ENCODE data around the gene MRPL20. TPM values are rescaled to one million over a fixed set of nuclear protein-coding genes. Genes with fewer than 3 reads are reported as not detected.

Gene MRPL20
- total RNA-seq, 1 experiment from 2014 or later = 110 TPM

GRCh38 chr1:1360506-1361169 lies 46.5 kb downstream of the MRPL20 start:
- Histone ChIP-seq H3K27me3 (replicated peaks; ENCODE audit: control insufficient read depth, insufficient read depth, low read length) (no peaks in the 10 kb centered on the region), H3K9me3 (no peaks in the 10 kb centered on the region), H3K4me3 (ENCODE audit: low read depth, low read length) (no peak overlapping the region), H3K36me3 (ENCODE audit: control insufficient read depth, insufficient read depth, low read length) (no peaks in the 10 kb centered on the region), H3K4me1 (peaks cover 21% of the 10 kb centered on the region)
- peak; percentile 59 to 63 for DNase-seq
- peak overlapping the region; percentile 25 for H3K4me3 Mint-ChIP-seq (ENCODE audit: unreplicated experiment)
- peaks cover 8% of the 10 kb centered on the region for H3K4me1 Mint-ChIP-seq (ENCODE audit: low read depth, unreplicated experiment)
- POLR2A ChIA-PET = no interaction called here
- BruUV-seq (replicated peaks) = no TSS peak
- peaks cover 9% of the 10 kb centered on the region for H3K36me3 Mint-ChIP-seq (ENCODE audit: insufficient read depth, unreplicated experiment)
- H3K27me3 Mint-ChIP-seq (ENCODE audit: insufficient read depth, unreplicated experiment) = no peaks in the 10 kb centered on the region
- intact Hi-C loops (cut with micrococcal nuclease; ENCODE audit: unreplicated experiment) = no loop called here
- CTCF ChIA-PET = no interaction called here
- TF ChIP-seq CTCF (IDR thresholded peaks at IDR 0.05; ENCODE audit: insufficient read depth in 1 of 2, low read depth in 1 of 2, low read length in 1 of 2, severe bottlenecking in 1 of 2, unreplicated experiment in 1 of 2) = no peak
- no peaks in the 10 kb centered on the region for H3K9me3 Mint-ChIP-seq (ENCODE audit: unreplicated experiment)
- peak overlapping the region; percentile 84 for H3K27ac Mint-ChIP-seq (ENCODE audit: unreplicated experiment)

GRCh38 chr1:1359664-1360468 lies 47.2 kb downstream of the MRPL20 start:
- H3K27ac Mint-ChIP-seq (ENCODE audit: unreplicated experiment) = peak overlapping the region; percentile 30
- no peaks in the 10 kb centered on the region for H3K9me3 Mint-ChIP-seq (ENCODE audit: unreplicated experiment)
- no peak for DNase-seq
- intact Hi-C loops (cut with micrococcal nuclease; ENCODE audit: unreplicated experiment) = no loop called here
- CTCF ChIA-PET = no interaction called here
- no peaks in the 10 kb centered on the region for H3K27me3 Mint-ChIP-seq (ENCODE audit: insufficient read depth, unreplicated experiment)
- TF ChIP-seq CTCF (IDR thresholded peaks at IDR 0.05; ENCODE audit: insufficient read depth in 1 of 2, low read depth in 1 of 2, low read length in 1 of 2, severe bottlenecking in 1 of 2, unreplicated experiment in 1 of 2) = no peak
- peak overlapping the region; percentile 56 for H3K4me3 Mint-ChIP-seq (ENCODE audit: unreplicated experiment)
- no peaks in the 10 kb centered on the region for H3K27me3 ChIP-seq (replicated peaks; ENCODE audit: control insufficient read depth, insufficient read depth, low read length)
- peaks cover 21% of the 10 kb centered on the region for H3K4me1 ChIP-seq
- peaks cover 8% of the 10 kb centered on the region for H3K4me1 Mint-ChIP-seq (ENCODE audit: low read depth, unreplicated experiment)
- no TSS peak for BruUV-seq (replicated peaks)
- peaks cover 10% of the 10 kb centered on the region for H3K36me3 Mint-ChIP-seq (ENCODE audit: insufficient read depth, unreplicated experiment)
- no peaks in the 10 kb centered on the region for H3K9me3 ChIP-seq
- POLR2A ChIA-PET = no interaction called here
- no peak overlapping the region for H3K4me3 ChIP-seq (ENCODE audit: low read depth, low read length)
- H3K36me3 ChIP-seq (ENCODE audit: control insufficient read depth, insufficient read depth, low read length) = no peaks in the 10 kb centered on the region

- peaks cover 8% of the 10 kb centered on the region for H3K4me1 Mint-ChIP-seq (ENCODE audit: low read depth, unreplicated experiment)
- DNase-seq = no peak
- POLR2A ChIA-PET = no interaction called here
- no peak for TF ChIP-seq CTCF (IDR thresholded peaks at IDR 0.05; ENCODE audit: insufficient read depth in 1 of 2, low read depth in 1 of 2, low read length in 1 of 2, severe bottlenecking in 1 of 2, unreplicated experiment in 1 of 2)
- no peaks in the 10 kb centered on the region for H3K9me3 ChIP-seq
- H3K4me3 ChIP-seq (ENCODE audit: low read depth, low read length) = no peak overlapping the region
- no peaks in the 10 kb centered on the region for H3K9me3 Mint-ChIP-seq (ENCODE audit: unreplicated experiment)
- intact Hi-C loops (cut with micrococcal nuclease; ENCODE audit: unreplicated experiment) = no loop called here
- H3K27ac Mint-ChIP-seq (ENCODE audit: unreplicated experiment) = peak overlapping the region; percentile 30
- H3K4me1 ChIP-seq = peaks cover 25% of the 10 kb centered on the region
- H3K27me3 ChIP-seq (replicated peaks; ENCODE audit: control insufficient read depth, insufficient read depth, low read length) = no peaks in the 10 kb centered on the region
- H3K36me3 Mint-ChIP-seq (ENCODE audit: insufficient read depth, unreplicated experiment) = peaks cover 15% of the 10 kb centered on the region
- H3K4me3 Mint-ChIP-seq (ENCODE audit: unreplicated experiment) = peak overlapping the region; percentile 56
- no peaks in the 10 kb centered on the region for H3K36me3 ChIP-seq (ENCODE audit: control insufficient read depth, insufficient read depth, low read length)
- TSS peak; percentile 30 for BruUV-seq (replicated peaks)
- no peaks in the 10 kb centered on the region for H3K27me3 Mint-ChIP-seq (ENCODE audit: insufficient read depth, unreplicated experiment)
- CTCF ChIA-PET = no interaction called here
These were observed 47.8 kb downstream of the MRPL20 start for GRCh38 chr1:1359308-1359663.
